ENCODE measurements around the gene MICOS13. TPM values are rescaled to one million over a fixed set of nuclear protein-coding genes. Genes with fewer than 3 reads are reported as not detected.

Gene MICOS13
- polyA plus RNA-seq, 1 of the 3 experiments (the other 2 are of a cell fraction) = 112 TPM

DNA sequence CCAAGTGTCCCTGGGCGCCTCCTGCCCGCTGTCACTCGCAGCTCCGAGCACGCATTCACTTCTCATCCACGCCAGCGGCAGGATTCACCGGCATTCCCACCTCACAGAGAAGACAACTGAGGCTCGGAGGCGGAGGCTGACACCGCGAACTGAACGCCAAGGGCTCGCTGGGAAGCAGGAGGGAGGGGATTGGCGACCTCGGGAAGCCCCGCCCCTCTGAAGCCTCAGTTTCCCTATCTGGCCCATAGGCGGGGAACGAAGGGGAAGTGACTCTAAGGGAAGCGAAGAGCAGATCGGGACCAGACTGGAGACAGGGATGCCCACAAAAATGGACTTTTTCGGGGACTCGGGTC lies 256 bp downstream of the MICOS13 start:
- 3% methylated on average over 17 of the region's 23 CpGs for WGBS (ENCODE audit: low lambda C conversion rate)
- POLR2A ChIA-PET = no interaction called here

GRCh38 chr19:5679289-5680083 lies 830 bp downstream of the MICOS13 start:
- Histone ChIP-seq H3K4me3 (ENCODE audit: low read depth in 2 of 2, low read length in 1 of 2) (peak overlapping the region; percentile 81 to 85), H3K79me2 (ENCODE audit: insufficient read depth) (peaks cover 17% of the 10 kb centered on the region), H4K20me1 (ENCODE audit: insufficient read depth) (no peaks in the 10 kb centered on the region), H3K9me2 (no peaks in the 10 kb centered on the region), H3K27ac (ENCODE audit: low read depth in 2 of 2, low read length in 1 of 2) (peak overlapping the region; percentile 74 to 85; a peak in 3 of 4 replicates), H3K36me3 (replicated peaks in 1 of 2; ENCODE audit: control insufficient read depth in 1 of 2, insufficient read depth in 2 of 2, low read length in 1 of 2) (no peaks in the 10 kb centered on the region), H3K4me2 (peak overlapping the region; percentile 98), H3K4me1 (ENCODE audit: control insufficient read depth in 1 of 2, insufficient read depth in 2 of 2, low read depth in 1 of 2, low read length in 1 of 2) (peaks cover 4 to 21% of the 10 kb centered on the region in 2 experiments; a peak in 1 of 4 replicates), H3F3A (replicated peaks; ENCODE audit: insufficient read depth) (no peaks in the 10 kb centered on the region), H3K9ac (peak overlapping the region; percentile 89), H3K9me3 (no peaks in the 10 kb centered on the region), H3K27me3 (ENCODE audit: insufficient read depth) (no peaks in the 10 kb centered on the region), H2AFZ (ENCODE audit: low read depth) (peak overlapping the region; percentile 86; the same call in 1 of the 2 replicates)
- 18% methylated on average over 20 of the region's 26 CpGs for WGBS (ENCODE audit: low lambda C conversion rate)
- POLR2A ChIA-PET = interaction anchor here (0.6 kb wide), 1 partner anchor 371 kb away, joined by 3 read pairs; no protein-coding TSS in a partner anchor
- DNase-seq = no peak
- CTCF ChIA-PET = interaction anchor here (0.6 to 1.4 kb wide), 2 partner anchors 10 to 77 kb away, joined by 3 to 7 read pairs; partner anchors contain the start of gene RPL36
- no peak for TF ChIP-seq EZH2phosphoT487 (IDR thresholded peaks at IDR 0.05; ENCODE audit: borderline replicate concordance, low read depth)
- TF ChIP-seq SIN3A (IDR thresholded peaks at IDR 0.05; ENCODE audit: borderline replicate concordance, low read depth, low read length) = no peak
- no peak for TF ChIP-seq TAF1 (IDR thresholded peaks at IDR 0.05; ENCODE audit: borderline replicate concordance, low read depth, low read length)
- TF ChIP-seq NFIC (IDR thresholded peaks at IDR 0.05; ENCODE audit: borderline replicate concordance) = no peak
- TF ChIP-seq, protein P1, sequence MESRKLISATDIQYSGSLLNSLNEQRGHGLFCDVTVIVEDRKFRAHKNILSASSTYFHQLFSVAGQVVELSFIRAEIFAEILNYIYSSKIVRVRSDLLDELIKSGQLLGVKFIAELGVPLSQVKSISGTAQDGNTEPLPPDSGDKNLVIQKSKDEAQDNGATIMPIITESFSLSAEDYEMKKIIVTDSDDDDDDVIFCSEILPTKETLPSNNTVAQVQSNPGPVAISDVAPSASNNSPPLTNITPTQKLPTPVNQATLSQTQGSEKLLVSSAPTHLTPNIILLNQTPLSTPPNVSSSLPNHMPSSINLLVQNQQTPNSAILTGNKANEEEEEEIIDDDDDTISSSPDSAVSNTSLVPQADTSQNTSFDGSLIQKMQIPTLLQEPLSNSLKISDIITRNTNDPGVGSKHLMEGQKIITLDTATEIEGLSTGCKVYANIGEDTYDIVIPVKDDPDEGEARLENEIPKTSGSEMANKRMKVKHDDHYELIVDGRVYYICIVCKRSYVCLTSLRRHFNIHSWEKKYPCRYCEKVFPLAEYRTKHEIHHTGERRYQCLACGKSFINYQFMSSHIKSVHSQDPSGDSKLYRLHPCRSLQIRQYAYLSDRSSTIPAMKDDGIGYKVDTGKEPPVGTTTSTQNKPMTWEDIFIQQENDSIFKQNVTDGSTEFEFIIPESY (IDR thresholded peaks at IDR 0.05; ENCODE audit: borderline replicate concordance, low read depth) = no peak
- TF ChIP-seq CHD2 (IDR thresholded peaks at IDR 0.05; ENCODE audit: low read length, partially characterized antibody) = no peak
- no peak for TF ChIP-seq GABPA (IDR thresholded peaks at IDR 0.05; ENCODE audit: low read depth)
- TF ChIP-seq YY1 (IDR thresholded peaks at IDR 0.05; ENCODE audit: low read depth) = no peak
- no peak for TF ChIP-seq SMC3 (IDR thresholded peaks at IDR 0.05; ENCODE audit: low read depth, low read length)
- TF ChIP-seq, protein P2, sequence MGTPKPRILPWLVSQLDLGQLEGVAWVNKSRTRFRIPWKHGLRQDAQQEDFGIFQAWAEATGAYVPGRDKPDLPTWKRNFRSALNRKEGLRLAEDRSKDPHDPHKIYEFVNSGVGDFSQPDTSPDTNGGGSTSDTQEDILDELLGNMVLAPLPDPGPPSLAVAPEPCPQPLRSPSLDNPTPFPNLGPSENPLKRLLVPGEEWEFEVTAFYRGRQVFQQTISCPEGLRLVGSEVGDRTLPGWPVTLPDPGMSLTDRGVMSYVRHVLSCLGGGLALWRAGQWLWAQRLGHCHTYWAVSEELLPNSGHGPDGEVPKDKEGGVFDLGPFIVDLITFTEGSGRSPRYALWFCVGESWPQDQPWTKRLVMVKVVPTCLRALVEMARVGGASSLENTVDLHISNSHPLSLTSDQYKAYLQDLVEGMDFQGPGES (IDR thresholded peaks at IDR 0.05; ENCODE audit: low read depth, low read length) = no peak
- TF ChIP-seq RAD21 (IDR thresholded peaks at IDR 0.05; ENCODE audit: low read length) = no peak
- TF ChIP-seq, protein P3, sequence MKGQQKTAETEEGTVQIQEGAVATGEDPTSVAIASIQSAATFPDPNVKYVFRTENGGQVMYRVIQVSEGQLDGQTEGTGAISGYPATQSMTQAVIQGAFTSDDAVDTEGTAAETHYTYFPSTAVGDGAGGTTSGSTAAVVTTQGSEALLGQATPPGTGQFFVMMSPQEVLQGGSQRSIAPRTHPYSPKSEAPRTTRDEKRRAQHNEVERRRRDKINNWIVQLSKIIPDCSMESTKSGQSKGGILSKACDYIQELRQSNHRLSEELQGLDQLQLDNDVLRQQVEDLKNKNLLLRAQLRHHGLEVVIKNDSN (IDR thresholded peaks at IDR 0.05; ENCODE audit: borderline replicate concordance, low read depth) = no peak
- TF ChIP-seq, protein P4, sequence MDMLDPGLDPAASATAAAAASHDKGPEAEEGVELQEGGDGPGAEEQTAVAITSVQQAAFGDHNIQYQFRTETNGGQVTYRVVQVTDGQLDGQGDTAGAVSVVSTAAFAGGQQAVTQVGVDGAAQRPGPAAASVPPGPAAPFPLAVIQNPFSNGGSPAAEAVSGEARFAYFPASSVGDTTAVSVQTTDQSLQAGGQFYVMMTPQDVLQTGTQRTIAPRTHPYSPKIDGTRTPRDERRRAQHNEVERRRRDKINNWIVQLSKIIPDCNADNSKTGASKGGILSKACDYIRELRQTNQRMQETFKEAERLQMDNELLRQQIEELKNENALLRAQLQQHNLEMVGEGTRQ (IDR thresholded peaks at IDR 0.05; ENCODE audit: borderline replicate concordance, low read depth, low read length) = no peak
- no peak for TF ChIP-seq POLR2AphosphoS5 (IDR thresholded peaks at IDR 0.05; ENCODE audit: low read depth, low read length)

More for the DNA sequence above, 256 bp downstream of the MICOS13 start:
- TF ChIP-seq, protein P2 (IDR thresholded peaks at IDR 0.05; ENCODE audit: low read depth, low read length) = no peak
- TF ChIP-seq MXI1 (IDR thresholded peaks at IDR 0.05; ENCODE audit: low read depth, low read length) = peak; percentile 68; the same call in 1 of the 2 replicates
- no peak for TF ChIP-seq FOSL2 (IDR thresholded peaks at IDR 0.05; ENCODE audit: borderline replicate concordance, low read depth)
- no peak for TF ChIP-seq POLR2AphosphoS5 (IDR thresholded peaks at IDR 0.05; ENCODE audit: low read depth, low read length)
- no peak for TF ChIP-seq RAD21 (IDR thresholded peaks at IDR 0.05; ENCODE audit: low read length)
- Histone ChIP-seq H3K4me3 (ENCODE audit: low read depth in 2 of 2, low read length in 1 of 2) (peak overlapping the region; percentile 81 to 85), H2AFZ (ENCODE audit: low read depth) (peak overlapping the region; percentile 86; the same call in 1 of the 2 replicates), H3K4me2 (peak overlapping the region; percentile 98), H3F3A (replicated peaks; ENCODE audit: insufficient read depth) (no peaks in the 10 kb centered on the region), H3K9me2 (no peaks in the 10 kb centered on the region), H3K36me3 (replicated peaks in 1 of 2; ENCODE audit: control insufficient read depth in 1 of 2, insufficient read depth in 2 of 2, low read length in 1 of 2) (no peaks in the 10 kb centered on the region), H4K20me1 (ENCODE audit: insufficient read depth) (no peaks in the 10 kb centered on the region), H3K79me2 (ENCODE audit: insufficient read depth) (peaks cover 17% of the 10 kb centered on the region), H3K27me3 (ENCODE audit: insufficient read depth) (no peaks in the 10 kb centered on the region), H3K9ac (peak overlapping the region; percentile 89), H3K27ac (ENCODE audit: low read depth in 2 of 2, low read length in 1 of 2) (peak overlapping the region; percentile 74 to 85; a peak in 3 of 4 replicates), H3K9me3 (no peaks in the 10 kb centered on the region), H3K4me1 (ENCODE audit: control insufficient read depth in 1 of 2, insufficient read depth in 2 of 2, low read depth in 1 of 2, low read length in 1 of 2) (peaks cover 4 to 21% of the 10 kb centered on the region in 2 experiments; a peak in 1 of 4 replicates)
- peak; percentile 72 for DNase-seq
- CTCF ChIA-PET = interaction anchor here (1.4 kb wide), 1 partner anchor 9 kb away, joined by 7 read pairs; the partner anchor contains the start of gene RPL36

Data from SK-N-SH (cell line).